NCI-H2081 (cell line): ENCODE measurements around the gene FAM193A.
"Not testable (repeated sequence)": the region's sequence is repeated elsewhere in the genome, so short reads cannot be mapped to it uniquely, and the experiment has no call there.

Experiments used
- DNase-seq, 2 experiments: peaks; one replicate each; lab custom pipeline; 2025; lab: John Stamatoyannopoulos, UW

The FAM193A gene

DNA sequence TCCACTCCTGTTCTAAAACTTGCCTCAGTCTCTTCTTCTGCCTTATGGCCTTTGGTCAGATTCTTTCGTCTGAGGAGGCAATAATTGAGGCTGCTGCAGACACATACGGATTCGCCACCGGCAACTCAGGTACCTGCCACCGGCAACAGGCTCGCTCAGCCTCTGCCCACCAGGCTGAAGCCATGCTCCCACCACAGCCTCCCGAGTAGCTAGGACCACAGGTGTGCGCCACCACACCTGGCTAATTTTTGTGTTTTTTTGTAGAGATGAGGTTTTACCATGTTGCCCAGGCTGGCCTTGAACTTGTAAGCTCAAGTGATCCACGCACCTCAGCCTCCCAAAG is 193.1 kb downstream of the FAM193A start:
- no peak for DNase-seq

DNA sequence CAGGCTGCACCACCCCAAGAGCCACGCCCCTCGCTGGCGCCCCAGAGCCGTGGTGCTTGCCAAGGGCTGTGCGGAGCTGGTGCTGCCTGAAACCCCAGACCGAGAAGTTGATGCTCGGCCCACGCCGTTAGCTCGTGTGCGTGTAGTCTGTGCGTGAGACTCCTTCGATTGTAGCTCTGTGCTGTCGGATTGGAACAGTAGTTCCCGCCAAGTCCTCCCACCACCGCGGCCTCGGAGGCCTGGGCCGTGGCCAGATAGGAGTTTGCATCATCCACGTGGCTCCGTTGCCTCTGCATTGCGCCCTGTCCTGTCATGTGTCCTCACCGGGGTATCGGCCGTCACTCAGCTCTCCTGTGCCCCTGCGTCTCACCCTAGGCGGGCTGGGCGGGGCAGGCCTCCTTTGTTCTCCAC is 195.5 kb downstream of the FAM193A start:
- no peak for DNase-seq

DNA sequence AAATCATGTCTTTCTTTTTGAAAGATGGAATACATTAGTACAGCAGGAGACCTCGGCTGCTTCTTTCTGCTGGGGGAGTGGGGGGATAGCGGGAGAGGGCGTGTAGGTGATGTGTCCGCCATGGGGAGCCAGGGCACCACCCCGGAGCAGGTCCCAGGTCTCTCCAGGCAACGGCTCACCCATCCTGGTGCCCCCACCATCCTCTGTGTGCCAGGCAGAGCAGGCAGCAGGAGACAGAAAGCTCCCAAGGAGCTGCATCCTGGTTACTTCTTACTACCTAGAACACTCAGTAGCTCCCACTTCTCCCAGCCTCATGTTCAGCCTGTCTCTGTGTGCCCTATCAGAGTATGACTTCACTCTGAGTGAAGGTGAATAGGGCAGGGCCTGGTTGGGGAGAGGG is 196.1 kb downstream of the FAM193A start:
- no peak for DNase-seq

DNA sequence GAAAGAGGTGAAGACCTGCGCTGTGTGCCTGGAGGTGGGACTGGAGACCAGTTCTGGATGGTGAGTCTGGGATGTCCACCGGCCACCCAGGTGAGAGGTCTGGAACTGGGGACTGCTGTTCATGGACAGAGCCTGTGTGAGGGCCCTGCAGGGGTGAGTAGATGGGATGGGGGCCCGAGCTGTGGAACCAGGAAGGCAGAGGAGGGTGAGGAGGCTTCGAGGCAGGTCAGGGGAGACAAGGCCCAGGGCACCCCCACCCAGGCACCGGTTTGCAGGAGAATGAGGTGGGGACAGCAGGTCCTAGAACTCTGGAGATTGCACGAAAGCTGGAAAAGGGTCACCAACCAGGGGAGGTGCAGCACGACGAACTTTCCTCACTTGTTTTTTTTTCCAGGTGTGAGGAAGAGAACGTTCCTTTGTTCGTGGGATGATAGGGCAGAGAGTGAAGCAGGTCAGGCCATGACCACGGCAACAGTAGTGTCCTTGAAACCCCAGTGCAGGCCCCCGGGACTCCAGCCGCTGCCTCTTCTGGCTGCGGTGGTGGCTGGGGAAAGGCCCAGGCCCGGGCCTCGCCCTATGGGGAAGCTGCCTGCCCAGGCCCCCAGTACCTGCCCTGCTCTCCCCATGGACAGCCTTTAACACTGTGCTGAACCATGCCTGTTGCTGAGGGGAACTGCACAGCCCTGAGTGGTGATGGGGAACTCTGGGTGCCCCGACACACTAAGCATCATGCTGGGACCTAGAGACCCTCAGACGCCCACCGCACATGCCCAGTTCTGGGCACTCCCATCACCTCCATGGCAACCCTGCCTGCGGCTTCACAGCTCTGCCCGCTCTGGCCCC is 196.8 kb downstream of the FAM193A start:
- no peak for DNase-seq

DNA sequence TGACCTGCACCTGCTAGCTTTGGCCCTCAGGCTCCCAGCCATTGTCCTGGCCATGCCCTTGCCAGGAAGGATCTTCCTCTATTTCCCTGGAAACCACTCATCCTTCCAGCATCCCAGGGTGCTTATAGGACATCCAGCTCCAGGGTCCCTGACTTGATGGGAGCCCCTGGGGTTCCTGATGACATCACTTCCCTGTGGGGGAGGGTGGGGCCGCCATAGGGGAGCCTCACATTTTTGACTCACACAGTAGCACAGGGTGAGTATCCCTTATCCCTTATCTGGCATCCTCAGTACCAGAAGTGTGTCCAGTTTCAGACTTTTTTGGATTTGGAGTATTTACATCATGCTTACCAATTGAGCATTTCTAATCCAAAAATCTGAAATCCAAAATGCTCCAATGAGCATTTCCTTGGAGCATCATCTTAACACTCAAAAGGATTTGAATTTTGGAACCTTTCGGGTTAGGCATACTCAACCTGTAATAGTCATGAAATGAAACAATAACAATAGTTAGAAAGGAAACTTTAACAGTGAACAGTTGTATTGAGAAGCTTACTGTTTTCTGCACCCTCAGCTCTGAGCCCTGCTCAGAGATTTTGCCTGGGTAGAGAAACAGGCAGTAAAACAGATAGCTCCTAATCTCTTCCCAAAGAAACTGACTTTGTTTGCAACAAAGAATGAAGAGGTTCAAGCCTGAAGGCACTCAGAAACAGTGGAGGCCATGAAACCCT is 197.6 kb downstream of the FAM193A start:
- DNase-seq, result no peak

DNA sequence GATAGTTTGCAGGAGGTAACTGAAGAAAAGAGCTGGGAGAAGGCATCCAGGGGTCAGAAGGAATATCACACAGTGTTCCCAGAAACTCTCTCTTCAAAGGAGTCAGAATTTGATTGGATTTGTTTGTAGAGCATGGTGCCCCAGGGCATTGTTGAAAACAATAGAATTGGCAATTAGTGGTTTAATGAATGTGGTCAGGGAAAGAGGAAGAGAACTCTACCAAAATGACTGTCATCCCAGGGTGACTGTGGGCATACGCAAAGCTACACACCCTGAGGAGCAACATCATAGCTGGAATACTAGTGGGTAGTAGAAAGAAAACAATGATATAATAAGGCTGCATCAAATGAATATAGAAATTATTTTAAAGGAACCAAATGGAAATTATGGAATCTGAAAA is 198.2 kb downstream of the FAM193A start:
- DNase-seq, result no peak

DNA sequence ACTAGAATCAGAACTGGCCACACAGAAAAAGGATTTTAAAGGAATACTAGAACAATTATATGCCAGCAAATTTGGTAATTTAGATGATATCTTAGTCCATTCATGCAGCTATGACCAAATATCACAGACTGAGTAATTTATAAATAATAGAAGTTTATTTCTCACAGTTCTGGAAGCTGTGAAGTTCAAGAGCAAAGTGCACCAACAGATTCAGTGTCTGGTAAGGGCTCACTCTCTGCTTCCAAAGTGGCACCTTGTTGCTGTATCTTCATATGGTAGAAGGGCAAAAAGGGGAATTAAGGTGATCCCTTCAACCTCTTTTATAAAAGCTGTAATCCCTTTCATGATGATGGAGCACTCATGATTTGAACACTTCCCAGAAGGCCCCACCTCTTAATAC is 199.4 kb downstream of the FAM193A start:
- DNase-seq, result no peak

DNA sequence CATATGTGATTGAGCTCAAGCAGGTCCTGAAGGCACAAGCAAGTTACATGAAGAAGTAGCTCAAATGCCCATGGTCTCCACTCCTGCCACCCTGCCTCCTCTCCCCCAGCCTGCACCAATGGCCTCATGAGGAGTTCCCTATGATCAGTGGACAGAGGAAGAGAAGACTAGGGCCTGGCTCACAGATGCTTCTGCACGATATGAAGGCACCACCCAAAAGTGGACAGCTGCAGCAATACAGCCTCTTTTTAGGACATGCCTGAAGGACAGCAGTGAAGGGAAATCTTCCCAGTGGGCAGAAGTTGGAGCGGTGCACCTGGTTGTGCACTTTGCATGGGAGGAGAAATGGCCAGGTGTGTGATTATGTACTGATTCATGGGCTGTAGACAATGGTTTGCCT is 201.8 kb downstream of the FAM193A start:
- DNase-seq, result not testable (repeated sequence)

DNA sequence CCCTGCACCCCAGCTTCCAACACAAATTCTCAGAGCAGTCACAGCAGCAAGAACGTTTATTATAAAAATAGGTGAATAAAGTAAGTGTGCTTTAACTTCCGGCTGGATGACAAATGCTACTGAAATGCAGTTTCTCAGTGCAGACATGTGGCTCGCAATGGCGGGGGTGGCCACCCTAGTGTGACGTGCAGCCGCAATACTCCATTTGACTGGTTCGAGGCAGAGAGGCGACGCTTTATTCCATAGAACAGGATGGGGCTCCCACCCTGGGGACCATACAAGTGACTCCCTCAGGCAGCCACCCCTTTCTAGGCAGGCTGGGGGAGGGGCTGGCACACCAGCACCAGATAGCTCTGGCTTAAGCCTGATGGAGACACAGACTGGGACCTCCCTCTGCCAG is 205.2 kb downstream of the FAM193A start:
- DNase-seq, result no peak

DNA sequence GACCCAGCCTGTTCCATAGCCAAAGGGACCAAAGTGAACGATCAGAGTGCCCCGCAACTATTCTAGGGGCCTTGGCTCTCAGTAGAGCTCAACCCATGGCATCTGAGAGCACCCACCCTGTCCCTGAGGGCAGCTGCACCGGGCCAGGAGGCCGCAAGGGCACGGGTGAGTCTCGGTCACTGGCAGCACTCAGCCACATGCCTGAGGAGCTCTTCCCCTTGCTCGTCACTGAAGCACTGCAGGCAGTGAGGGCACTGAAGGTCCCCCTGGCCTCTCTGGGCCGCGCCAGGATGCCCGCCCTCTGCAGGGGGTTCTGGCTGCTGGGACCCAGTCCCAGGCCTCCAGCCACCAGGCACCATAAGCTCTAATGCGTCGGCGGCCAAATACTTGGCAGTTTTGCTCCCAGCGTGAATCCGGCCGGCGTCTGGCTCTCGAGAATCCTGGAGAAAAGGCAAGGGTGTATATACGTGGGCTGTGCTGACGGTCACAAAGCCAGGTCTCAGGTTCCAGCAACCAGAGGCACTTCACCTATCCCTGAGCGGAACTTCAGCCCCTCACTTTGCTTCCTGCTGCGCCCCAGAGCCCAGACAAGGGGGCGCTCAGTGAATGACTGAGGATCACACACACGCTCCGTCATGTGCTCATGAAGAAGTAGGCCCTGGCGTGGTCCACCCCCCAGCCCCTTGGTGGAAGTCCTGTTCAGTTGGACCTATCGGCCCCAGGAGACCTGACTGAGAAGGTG is 205.8 kb downstream of the FAM193A start:
- no peak for DNase-seq

DNA sequence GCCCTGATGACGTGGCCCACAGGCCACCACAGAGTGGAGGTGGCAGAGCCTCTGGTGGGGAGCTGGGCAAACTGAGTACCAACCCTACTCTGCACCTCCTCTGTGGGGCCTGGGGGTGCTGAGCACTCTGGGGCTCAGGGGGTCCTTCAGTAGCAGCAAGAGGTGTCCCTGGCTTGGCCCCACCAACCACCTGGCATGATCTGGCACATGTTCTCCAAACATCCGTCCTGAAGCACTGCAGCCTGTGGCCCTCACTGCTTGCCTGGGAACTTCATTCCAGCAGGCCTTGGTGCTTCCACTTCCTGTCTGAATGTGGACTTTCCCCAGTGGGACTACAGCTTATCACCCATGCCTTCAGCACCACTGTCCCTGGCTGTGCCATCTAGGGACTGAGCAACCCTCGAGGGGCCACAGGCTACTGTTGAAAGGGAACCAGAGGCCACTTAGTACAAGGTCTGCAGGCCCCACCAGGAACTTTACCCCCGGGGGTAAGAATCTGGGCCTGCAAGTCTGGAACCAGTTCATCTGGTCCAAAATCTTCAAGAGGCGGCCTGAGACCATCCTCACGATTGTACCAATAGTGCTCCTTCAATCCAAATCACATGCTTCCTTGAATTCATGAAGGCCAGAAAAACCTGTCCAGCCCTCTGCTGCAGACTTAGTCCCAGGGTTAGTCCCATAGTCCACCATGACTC is 206.5 kb downstream of the FAM193A start:
- DNase-seq, result no peak

DNA sequence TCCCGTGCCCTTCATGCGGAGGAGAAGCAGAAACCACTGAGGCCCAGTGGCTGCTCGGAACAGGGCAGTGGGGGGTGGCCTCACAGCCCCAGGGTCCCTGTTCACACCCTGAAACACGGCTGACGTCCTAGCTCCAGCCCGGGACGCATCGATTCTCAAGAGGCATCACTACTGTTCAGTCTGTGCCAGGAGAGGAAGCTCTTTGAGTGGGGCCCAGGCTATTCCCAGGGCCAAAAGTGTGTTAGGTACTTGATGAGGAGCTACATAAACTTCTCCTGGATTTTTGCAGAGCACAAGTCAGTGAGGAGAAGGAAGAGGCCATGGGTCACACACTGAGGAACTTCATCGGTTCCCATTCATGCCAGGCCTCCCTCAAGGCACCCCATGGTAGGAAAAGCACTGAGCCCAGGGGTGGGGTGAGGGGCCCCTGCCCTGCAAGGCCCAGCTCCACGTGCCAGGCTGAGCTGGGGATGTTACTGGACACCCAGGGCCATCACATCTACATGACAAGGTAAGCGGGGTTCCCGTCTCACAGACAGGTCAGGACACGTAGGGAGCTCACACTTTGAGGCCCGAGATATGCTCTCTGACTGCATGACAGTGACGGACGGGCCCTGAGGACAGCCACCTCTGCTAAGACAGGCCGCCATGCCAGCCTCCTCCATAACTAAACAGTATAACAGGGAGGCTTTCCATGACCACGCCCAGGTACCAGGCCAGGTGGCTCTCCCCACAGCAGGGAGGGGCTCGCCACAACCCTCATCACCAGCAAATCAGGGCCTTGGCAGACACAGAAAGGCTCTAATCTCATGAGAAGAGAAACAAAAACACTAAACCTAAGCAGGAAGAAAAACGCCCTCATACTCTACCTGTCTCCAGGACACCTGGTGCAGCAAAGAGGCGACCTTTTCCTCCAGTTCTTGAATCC is 207.3 kb downstream of the FAM193A start:
- DNase-seq, result no peak

DNA sequence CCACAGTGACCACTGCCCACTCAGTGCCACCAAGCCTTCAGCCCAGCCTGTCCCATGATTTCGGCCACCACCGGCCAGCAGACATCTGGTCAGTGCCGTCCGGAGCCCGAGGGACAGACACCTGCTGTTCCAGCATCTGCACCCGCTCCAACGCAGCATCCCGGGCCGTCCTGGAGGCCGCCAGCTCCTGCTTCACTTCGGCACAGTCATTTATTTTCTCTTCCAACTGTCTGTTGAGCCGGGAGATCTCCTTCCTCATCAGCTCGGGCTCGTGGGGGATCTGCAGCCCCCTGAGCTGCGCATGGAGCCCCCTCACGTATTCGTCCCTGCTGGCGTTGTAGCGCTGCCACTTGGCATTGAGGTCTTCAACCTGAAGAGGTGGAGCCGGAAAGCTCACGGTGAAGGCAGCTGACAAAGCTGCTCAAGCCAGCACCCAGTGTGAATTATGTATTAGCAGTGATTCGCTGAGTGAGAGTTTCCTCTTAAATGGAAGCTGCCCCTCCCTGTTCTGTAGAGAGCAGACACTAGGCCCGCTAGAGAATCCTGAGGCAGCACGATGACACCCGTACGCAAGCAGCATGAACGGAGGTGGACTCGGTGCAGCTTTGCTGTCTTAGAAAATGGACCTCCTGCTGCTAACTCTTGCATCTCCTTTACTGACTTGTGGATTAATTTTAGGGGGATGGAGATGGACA is 208.3 kb downstream of the FAM193A start:
- no peak for DNase-seq

DNA sequence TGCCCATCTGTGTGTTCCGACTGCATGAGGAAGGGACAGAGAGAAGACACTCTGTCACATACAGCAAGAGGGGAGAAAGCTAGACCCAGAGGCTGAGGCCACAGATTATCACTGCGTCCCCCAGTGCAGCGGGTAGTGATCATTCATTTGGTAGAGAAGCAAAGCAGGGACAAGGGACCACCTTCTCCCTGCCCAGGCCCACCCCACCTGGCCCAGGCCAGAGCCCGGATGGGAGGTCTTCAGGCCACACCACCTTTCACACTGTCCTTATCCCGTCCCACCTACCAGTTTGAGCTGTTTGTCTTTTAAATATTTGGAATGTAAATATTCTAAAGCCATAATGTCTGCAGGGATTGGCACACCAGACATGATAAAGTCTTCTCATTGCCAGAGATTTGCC is 209.1 kb downstream of the FAM193A start:
- no peak for DNase-seq

DNA sequence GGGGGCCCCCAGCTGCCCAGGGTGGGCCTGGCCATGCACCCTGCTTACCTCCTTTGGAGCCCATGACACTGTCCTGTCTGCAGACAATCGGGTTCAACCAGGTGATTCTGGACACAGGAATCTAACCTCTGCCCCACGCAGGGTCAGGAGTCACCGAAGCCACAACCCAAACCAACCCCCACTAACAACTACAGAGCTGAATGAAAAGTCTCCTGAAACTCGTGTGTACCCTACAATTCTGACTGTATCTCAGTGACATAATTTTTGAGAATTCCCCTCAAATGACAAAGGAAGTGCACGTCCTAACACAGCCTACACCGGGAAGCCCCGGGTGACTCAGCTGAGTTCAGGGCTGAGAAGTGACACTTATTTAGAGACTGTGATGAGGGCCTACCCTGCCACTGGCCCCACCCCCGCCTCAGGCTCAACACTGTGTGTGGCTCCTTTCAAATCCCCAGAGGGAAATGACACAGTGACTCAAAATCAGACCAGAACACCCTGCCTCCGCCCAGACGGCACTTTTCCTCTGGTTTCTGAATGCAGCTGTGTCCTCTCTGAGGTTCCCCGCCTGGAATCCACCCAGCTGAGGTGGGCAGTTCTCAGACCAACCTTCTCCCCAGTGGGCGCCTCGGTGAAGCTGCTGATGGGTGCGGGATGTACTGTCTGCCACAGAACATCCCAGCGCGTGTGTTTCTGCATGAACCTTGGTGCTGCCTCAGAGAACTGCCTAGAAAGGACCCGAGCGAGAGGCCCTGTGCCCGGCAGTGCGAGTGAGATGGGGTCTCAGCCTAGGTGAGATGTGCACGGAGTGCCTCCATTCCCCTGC is 209.7 kb downstream of the FAM193A start:
- DNase-seq, result no peak

DNA sequence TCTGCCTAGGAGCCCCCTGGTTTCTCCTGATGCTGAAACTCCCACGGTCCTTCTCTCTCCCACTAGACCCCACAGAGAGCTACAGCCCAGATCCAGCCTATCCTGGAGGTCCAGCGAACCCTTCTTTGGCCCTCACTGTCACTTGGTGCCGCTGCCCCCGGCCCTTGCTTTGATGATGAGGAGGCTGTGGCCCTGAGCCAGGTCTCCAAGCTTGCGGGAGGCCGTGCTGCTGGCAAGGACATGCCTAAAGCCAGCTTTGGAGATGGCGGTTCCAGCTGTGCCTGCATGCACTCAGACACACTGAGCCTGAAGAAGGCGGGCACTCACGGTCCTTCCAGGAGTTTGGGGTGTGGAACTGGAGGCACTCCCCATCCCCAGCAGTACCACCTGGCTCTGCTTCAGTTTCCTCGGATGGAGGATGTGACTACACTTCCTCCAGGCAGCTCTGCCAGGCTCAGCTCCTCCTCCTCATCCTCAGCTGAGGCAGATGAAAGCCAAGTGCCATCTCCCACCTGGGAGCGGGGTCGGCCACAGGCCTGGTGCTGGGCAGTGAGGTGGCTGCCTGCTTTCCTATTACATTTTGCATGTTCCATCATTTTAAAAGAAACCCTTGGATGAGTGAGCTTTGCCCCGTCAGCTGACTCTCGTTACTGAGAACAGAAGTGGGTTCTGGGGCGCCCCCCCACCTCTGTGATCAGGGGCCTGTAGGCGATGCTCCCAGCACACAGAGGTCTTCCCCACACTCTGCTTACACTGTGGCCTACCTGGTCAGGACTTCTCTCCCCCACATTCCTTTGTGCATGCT is 210.6 kb downstream of the FAM193A start:
- DNase-seq, result no peak

DNA sequence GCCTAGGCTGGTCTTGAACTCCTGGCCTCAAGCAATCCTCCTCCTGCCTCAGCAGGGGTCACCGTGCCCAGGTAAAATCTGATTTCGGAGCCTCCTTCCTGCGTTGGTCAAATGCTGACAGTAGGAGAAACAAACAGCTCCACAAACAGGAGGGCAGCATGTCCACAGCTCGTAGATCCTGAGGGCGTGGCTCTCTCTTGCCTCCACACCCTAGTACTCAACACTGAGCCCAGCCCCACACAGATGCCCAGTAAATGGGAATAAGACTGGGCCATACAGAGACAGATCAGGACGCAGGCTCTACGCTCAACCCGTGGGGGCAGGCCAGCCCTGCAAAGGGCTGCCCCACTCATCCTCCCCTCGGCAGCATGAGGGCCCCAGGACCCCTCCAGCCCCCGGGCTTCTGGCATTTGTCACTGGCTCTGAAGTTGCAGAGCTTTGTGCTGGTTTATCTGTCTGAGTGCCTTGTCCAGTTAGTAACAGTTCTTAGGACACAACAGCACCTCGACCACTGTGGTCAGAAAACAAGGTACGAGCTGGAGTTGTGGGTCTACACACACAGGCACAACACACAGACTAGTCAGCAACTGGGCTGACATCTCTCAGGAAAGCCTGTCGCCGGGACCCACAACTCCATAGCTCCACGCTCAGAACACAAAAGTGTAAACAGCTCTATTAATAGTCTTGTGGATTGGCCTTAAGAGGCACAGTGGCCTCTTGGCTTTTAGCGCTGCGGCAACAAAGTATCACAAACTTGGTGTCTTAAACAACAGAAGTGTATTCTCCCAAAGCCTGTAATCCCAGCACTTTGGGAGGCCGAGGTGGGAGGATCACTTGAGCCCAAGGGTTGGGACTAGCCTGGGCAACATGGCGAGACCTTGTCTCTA is 214.5 kb downstream of the FAM193A start:
- DNase-seq, result no peak

DNA sequence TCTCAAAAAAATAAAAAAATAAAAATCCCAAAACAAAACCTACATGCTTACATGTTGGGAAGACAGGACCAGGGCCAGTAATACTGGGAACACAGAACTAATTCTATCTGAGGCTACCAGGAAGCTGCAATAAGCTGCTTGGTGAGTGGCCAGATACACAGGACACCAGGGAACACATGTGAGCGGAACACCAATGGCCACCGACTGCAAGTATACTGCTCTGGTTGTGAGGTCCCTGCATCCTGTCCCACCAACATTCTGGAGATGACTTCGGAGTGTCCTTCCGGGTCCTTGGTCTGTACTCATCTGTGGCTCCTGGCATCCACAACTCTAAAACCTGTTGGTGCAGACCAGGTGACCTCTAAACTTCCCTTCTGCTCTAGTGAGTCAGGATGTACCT is 217.0 kb downstream of the FAM193A start:
- no peak for DNase-seq
